Uterus (tissue), 4 donors: ENCODE measurements around the gene PFKM. TPM values are rescaled to one million over a fixed set of nuclear protein-coding genes. Genes with fewer than 3 reads are reported as not detected.
"Not testable (repeated sequence)": the region's sequence is repeated elsewhere in the genome, so short reads cannot be mapped to it uniquely, and the experiment has no call there.

Experiments
- DNase-seq, 2 donors: peaks; one replicate each; pipeline ENCODE4 v3.0.0-alpha.2; 2019 to 2020
- H3K27ac ChIP-seq, 2 donors: fragments of 200-600 bp; sonication (generic); 1 replicate in 1 of 2; 2 replicates in 1 of 2; pipeline ENCODE4 v1.5.1; 2016 to 2018
- H3K27me3 ChIP-seq, 2 donors: fragments of 200-600 bp; sonication (generic); one replicate each; pipeline ENCODE4 v1.5.1; 2018 to 2019; ENCODE audit warnings: control low read depth in 1 of 2
- H3K36me3 ChIP-seq, 2 donors: fragments of 200-600 bp; sonication (generic); one replicate each; pipeline ENCODE4 v1.5.1; 2019; ENCODE audit warnings: control low read depth in 1 of 2
- H3K4me1 ChIP-seq, 2 donors: fragments of 200-600 bp; sonication (generic); one replicate each; pipeline ENCODE4 v1.5.1; 2018 to 2019; ENCODE audit warnings: control low read depth in 1 of 2
- H3K4me3 ChIP-seq, 2 donors: fragments of 200-600 bp; sonication (generic); 1 replicate in 1 of 2; 2 replicates in 1 of 2; pipeline ENCODE4 v1.5.1; 2018 to 2019; ENCODE audit warnings: mild to moderate bottlenecking in 1 of 2
- H3K9me3 ChIP-seq, 2 donors: fragments of 200-600 bp; sonication (generic); one replicate each; pipeline ENCODE4 v1.5.1; 2019; ENCODE audit warnings: control low read depth in 1 of 2
- POLR2A ChIP-seq, 2 donors: fragments of 450-650 bp; IDR thresholded peaks; one replicate each; pipeline ENCODE4 v1.6.1; 2016; ENCODE audit warnings: antibody characterized with exemption in 2 of 2, mild to moderate bottlenecking in 1 of 2, moderate library complexity in 1 of 2
- intact Hi-C: fragments of 100-400 bp; cut with DNase I; formaldehyde crosslinking; loops from one replicate; pipeline ENCODE4 v1.15.1; 2023; ENCODE audit warnings: low total_unique reads
- total RNA-seq, 4 donors: library from RNA; depleted of rRNA in 3 of 4; stranded (reverse); fragments of >200 nt in 3 of 4; gene quantifications; one replicate each; pipeline versions ENCODE4 v1.1.0 to v1.2.4, GENCODE V29; 2014 to 2023
- TF ChIP-seq, protein P1 (sequence below), 4 experiments: fragments of 200-600 bp in 2 of 4; fragments of 450-650 bp in 2 of 4; sonication (generic) in 2 of 4; IDR thresholded peaks; one replicate each; pipeline ENCODE4 v1.5.1; 2016 to 2019; ENCODE audit warnings: antibody characterized with exemption in 4 of 4, mild to moderate bottlenecking in 2 of 4, moderate library complexity in 1 of 4
- donor health status: DM: yes; HTN: yes; CAD: no.

The PFKM gene
- total RNA-seq, 4 donors from 2014 or later = 30.9 to 150 (median 70.8) TPM

DNA sequence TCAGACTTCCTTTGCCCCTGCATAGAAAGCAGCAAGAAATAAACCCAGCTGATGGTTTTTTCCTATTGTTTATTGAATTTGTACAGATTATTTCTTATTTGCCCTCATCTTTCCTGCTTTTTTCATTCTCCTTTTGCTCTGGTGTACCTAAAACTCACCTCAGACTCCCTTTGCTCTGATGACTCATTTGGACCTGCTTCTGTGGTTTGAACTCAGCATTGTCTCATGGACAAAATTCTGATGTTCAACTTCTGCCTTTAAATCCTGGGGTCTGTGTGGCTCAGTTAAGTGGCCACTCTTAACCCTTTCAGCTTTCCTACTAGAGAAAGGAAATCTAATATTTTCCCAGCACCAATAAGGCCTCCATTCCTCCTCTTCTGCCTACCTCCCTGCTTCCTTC, 9.7 kb upstream of the PFKM start:
- no peak for TF ChIP-seq POLR2A (IDR thresholded peaks at IDR 0.05)
- TF ChIP-seq, protein P1, sequence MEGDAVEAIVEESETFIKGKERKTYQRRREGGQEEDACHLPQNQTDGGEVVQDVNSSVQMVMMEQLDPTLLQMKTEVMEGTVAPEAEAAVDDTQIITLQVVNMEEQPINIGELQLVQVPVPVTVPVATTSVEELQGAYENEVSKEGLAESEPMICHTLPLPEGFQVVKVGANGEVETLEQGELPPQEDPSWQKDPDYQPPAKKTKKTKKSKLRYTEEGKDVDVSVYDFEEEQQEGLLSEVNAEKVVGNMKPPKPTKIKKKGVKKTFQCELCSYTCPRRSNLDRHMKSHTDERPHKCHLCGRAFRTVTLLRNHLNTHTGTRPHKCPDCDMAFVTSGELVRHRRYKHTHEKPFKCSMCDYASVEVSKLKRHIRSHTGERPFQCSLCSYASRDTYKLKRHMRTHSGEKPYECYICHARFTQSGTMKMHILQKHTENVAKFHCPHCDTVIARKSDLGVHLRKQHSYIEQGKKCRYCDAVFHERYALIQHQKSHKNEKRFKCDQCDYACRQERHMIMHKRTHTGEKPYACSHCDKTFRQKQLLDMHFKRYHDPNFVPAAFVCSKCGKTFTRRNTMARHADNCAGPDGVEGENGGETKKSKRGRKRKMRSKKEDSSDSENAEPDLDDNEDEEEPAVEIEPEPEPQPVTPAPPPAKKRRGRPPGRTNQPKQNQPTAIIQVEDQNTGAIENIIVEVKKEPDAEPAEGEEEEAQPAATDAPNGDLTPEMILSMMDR (IDR thresholded peaks at IDR 0.05) = no peak
- intact Hi-C loops = no loop called here
- H3K9me3 ChIP-seq = no peaks in the 10 kb centered on the region

DNA sequence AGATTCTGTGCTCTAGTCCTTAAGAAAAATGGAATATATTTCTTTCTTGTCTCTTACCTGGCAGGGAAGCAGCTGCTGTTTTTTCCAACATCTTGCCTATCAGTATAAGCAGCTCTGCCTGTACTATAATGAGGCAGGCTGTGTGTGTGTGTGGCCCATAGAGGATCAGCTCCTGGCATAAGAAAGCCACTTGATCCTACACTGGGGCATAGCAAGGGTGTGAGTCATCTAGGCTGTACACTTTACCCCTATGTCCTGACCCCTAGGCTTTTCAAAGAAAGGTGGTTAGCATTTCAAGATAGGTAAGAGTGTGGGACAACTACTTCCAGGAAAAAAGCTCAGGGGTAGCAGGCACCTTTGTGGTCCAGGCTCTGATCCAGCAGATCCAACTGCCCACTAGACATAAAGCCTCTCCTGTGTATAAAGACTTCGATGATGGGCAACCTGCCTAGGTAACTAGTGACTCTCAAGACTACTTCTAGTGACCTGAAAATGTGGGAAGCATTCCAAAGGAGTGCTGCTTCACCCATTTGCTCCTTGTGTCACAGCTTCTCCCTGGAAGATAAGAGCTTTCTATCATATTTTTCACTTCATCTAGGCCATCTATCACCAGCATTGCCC, 8.4 kb upstream of the PFKM start:
- H3K27ac ChIP-seq = no peak overlapping the region
- intact Hi-C loops = no loop called here
- H3K9me3 ChIP-seq = no peaks in the 10 kb centered on the region
- H3K36me3 ChIP-seq = no peaks in the 10 kb centered on the region
- DNase-seq = no peak
- H3K27me3 ChIP-seq = no peaks in the 10 kb centered on the region
- H3K4me1 ChIP-seq = peaks cover 0 to 4% of the 10 kb centered on the region in 2 donors
- H3K4me3 ChIP-seq = no peak overlapping the region
- TF ChIP-seq, protein P1 (IDR thresholded peaks at IDR 0.05) = no peak
- no peak for TF ChIP-seq POLR2A (IDR thresholded peaks at IDR 0.05)

More for the DNA sequence above, 9.7 kb upstream of the PFKM start:
- H3K27ac ChIP-seq = no peak overlapping the region
- no peak for DNase-seq
- peaks cover 4 to 5% of the 10 kb centered on the region in 2 donors for H3K4me1 ChIP-seq
- no peaks in the 10 kb centered on the region for H3K36me3 ChIP-seq
- H3K4me3 ChIP-seq = no peak overlapping the region
- no peaks in the 10 kb centered on the region for H3K27me3 ChIP-seq

DNA sequence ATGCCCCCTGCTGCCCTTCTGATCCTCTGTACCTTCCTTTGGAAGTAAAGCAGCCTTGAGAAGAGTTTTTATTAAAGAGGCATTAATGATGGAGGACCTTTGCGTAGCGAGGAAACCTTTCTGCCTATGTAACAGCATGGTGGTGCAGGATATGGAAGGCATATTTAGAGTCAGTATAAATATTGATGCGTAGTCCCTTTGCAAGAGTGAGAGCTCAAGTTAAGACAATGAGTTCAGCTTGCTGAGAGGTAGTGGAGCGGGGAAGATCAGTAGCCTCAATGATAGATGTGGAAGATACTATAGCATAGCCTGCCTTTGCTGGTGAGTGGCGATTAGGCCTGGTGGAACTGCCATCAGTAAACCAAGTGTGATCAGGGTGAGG, 7.9 kb upstream of the PFKM start:
- H3K9me3 ChIP-seq, H3K4me3 ChIP-seq, intact Hi-C loops, H3K36me3 ChIP-seq, DNase-seq, H3K4me1 ChIP-seq, H3K27ac ChIP-seq, H3K27me3 ChIP-seq: not testable (repeated sequence)

DNA sequence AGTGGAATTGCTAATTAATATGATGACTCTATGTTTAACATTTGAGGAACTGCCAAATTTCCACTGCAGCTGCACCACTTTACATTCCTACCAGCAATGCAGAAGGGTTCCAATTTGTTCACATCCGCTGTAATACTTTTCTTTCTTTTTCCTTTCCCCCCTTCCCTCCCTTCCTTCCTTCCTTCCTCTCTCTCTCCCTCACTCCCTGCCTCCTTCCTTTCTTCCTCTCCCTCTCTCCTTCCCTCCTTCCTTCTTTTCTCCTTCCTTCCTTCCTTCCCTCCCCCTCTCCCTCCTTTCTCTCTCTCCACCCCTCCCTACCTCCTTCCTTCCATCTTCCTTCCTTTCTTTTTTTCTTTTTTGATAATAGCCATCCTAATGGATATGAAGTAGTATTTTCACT, 3.2 kb upstream of the PFKM start:
- Histone ChIP-seq H3K27ac (no peak overlapping the region), H3K27me3 (no peaks in the 10 kb centered on the region), H3K36me3 (no peaks in the 10 kb centered on the region), H3K4me3 (no peak overlapping the region), H3K4me1 (peaks cover 0 to 7% of the 10 kb centered on the region in 2 donors), H3K9me3 (no peaks in the 10 kb centered on the region)
- DNase-seq = no peak
- intact Hi-C loops = no loop called here
- TF ChIP-seq, protein P1 (IDR thresholded peaks at IDR 0.05) = no peak
- TF ChIP-seq POLR2A (IDR thresholded peaks at IDR 0.05) = no peak

DNA sequence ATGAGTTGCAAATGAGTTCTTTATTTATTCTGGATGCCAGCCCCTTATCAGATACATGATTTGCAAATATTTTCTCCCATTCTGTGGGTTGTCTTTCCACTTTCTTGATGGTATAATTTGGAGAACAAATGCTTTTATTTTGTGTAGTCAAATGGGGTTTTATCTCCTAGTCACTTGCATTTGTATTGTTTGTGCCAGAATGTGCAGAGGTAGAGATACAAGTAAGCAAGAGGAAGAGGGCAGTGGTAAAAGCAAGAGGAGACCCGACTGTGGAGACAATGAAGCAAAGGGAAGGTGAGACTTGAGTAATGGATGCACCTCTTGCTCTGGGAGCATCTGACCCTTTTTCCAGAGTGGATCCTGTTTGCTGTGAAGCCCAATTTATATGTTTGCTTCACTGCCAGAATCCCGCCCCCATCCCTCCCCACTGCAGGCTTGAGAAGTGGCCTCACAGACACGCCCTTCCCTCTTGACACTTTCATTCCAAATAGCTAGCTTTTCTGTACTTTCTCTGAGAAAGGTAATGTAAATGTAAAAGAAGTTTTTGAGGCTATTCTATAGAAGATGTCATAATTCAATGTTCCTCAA, 786 bp upstream of the PFKM start:
- H3K9me3 ChIP-seq = no peaks in the 10 kb centered on the region
- intact Hi-C loops = no loop called here
- H3K27ac ChIP-seq = peak overlapping the region; percentile 76 to 80
- no peaks in the 10 kb centered on the region for H3K36me3 ChIP-seq
- no peak for DNase-seq
- no peaks in the 10 kb centered on the region for H3K27me3 ChIP-seq
- TF ChIP-seq, protein P1 (IDR thresholded peaks at IDR 0.05) = no peak
- no peak for TF ChIP-seq POLR2A (IDR thresholded peaks at IDR 0.05)
- H3K4me1 ChIP-seq = peaks cover 0 to 7% of the 10 kb centered on the region in 2 donors
- peak overlapping the region; percentile 43 to 73 for H3K4me3 ChIP-seq
